Right lobe of liver (tissue), 4 donors: ENCODE results near the gene MBD6.

Experiments
- POLR2A ChIP-seq: fragments of 450-650 bp; IDR thresholded peaks from one replicate; pipeline ENCODE4 v1.6.1; 2017; ENCODE audit warnings: antibody characterized with exemption, mild to moderate bottlenecking
- TF ChIP-seq, protein P1 (sequence below), 4 donors: fragments of 200-600 bp in 3 of 4; fragments of 450-650 bp in 1 of 4; IDR thresholded peaks; one replicate each; pipeline versions ENCODE4 v1.5.1 to v1.8.0; 2016 to 2022; ENCODE audit warnings: antibody characterized with exemption in 4 of 4, mild to moderate bottlenecking in 2 of 4
- donor health status: DM: no; HTN: no; CAD: no.
- donor health status: DM: no; HTN: no; CAD: no.
- donor health status: DM: no; HTN: yes; CAD: no.

DNA sequence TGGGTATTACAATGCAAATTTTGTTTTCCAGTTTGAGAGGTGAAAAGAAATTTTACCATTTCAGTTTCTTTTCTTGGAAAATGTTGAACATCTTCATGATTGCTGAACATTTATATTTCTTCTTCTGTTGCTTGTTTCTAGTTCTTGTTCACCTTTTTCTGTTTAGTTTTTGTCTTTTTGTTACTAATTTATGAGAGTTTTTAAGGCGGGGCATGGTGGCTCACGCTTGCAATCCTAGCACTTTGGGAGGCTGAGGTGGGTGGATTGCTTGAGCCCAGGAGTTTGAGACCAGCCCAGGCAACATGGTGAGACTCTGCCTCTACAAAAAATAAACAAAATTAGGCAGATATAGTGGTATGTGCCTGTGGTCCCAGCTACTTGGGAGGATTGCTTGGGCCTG, 37.9 kb downstream of the MBD6 start:
- TF ChIP-seq POLR2A: no peak
- TF ChIP-seq, protein P1, sequence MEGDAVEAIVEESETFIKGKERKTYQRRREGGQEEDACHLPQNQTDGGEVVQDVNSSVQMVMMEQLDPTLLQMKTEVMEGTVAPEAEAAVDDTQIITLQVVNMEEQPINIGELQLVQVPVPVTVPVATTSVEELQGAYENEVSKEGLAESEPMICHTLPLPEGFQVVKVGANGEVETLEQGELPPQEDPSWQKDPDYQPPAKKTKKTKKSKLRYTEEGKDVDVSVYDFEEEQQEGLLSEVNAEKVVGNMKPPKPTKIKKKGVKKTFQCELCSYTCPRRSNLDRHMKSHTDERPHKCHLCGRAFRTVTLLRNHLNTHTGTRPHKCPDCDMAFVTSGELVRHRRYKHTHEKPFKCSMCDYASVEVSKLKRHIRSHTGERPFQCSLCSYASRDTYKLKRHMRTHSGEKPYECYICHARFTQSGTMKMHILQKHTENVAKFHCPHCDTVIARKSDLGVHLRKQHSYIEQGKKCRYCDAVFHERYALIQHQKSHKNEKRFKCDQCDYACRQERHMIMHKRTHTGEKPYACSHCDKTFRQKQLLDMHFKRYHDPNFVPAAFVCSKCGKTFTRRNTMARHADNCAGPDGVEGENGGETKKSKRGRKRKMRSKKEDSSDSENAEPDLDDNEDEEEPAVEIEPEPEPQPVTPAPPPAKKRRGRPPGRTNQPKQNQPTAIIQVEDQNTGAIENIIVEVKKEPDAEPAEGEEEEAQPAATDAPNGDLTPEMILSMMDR (IDR thresholded peaks at IDR 0.05): no peak
